Astrocyte of the hippocampus (primary cell): Measurements from ENCODE around the gene TBX19.

ENCODE experiments used
- DNase-seq: peaks from one replicate; pipeline ENCODE4 v3.0.0; 2011; ENCODE audit warnings: low read depth, low spot score

The TBX19 gene

DNA sequence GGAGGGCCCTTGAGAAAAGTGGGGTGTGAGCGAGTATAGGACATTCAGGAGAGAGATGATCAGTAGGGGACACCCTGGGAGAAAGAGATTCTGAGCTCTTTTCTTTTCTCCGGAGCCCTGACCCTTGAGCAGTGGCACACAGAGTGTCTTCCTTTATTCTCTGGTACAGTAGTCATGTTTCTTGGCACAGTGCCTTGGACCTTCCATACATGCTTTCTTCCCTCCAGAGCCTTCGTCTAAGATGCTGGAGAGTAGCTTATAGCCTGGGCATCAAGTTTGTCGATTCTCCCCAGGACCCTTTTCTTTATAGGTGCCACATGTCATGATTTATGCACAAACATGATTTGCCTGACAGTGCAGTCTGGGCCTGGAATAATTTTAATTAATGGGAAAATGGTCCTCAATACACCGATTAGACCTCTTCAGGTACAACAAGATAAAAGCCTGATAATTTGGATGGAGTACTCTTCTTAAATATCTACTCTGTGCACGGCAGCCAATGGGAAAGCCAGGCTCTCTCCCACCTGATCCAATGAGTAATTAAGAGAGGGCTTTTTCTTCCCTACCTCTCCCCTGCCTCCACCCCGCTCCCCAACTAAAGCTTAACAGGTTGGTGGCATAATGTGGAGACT lies at the start of gene TBX19:
TSS of gene TBX19 (plus strand) at position 582 of the 632 bp plus-strand sequence. CDS start 214 bp downstream, outside the sequence.
- no peak for DNase-seq

DNA sequence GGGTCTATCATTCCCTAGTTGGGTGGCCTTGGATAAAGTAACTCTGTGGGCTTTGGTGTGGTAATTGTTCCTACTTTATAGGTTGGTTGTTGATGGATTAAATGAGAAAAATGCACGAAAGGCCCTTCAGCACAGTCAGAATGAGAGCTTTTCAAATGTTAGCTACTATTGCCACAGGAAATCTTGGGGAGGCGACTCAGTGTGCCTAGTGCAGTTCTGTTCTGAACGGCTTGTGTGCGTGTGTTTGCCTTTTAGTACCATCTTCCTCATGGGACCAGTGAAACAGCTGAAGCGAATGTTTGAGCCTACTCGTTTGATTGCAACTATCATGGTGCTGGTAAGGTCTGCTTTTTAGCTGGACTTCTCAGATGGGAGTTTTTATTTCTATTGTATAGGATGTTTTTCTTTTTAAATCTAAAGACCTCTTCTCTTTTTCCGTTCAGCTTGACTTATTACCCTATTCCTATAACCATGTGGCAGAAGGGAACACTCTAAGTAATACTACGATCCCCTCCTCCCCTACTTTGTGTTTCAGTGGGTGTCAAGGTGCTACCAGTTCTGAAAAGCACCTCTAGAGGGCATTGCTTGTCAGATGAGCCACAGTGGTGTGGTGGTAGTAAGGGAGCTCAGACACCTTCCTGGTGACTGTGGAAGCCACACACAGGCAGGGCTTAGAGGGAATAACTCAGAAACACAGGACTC lies 45.7 kb upstream of the TBX19 start:
- DNase-seq, result peak; percentile 52

DNA sequence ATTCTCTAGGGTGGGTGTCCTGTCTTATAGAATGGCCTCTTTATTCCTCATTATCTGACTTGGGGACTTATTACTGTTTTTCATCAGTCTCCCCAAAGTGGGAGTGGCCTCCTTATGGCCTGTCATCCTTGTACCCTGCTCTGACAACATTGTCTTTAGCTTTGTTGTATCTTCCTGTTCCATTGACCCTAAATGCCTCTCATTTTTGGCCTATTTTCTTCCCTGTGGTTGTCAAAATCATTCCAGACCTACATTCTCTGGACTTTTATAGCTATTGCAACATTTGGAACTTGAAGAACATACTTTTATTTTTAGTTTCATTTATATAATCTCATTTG lies 45.2 kb upstream of the TBX19 start:
- no peak for DNase-seq

DNA sequence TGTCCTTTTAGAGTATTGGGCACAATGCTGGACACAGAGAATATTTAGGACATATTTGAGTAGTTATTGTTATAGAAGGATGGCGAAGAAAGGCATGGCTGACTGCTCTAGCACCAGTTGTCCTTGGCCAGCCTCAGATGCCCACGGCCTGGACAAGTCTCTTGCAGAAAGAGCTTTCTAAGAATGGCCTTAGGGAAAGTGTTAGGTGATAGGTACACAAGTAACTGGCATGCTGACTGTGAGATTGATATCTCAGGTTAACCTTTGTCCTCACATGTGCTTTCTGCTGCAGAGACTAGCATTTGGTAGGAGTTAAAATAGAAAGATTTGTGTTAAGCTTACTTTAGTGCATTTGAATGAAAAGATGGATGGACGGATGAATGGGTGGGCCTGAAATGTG lies 44.7 kb upstream of the TBX19 start:
- no peak for DNase-seq

DNA sequence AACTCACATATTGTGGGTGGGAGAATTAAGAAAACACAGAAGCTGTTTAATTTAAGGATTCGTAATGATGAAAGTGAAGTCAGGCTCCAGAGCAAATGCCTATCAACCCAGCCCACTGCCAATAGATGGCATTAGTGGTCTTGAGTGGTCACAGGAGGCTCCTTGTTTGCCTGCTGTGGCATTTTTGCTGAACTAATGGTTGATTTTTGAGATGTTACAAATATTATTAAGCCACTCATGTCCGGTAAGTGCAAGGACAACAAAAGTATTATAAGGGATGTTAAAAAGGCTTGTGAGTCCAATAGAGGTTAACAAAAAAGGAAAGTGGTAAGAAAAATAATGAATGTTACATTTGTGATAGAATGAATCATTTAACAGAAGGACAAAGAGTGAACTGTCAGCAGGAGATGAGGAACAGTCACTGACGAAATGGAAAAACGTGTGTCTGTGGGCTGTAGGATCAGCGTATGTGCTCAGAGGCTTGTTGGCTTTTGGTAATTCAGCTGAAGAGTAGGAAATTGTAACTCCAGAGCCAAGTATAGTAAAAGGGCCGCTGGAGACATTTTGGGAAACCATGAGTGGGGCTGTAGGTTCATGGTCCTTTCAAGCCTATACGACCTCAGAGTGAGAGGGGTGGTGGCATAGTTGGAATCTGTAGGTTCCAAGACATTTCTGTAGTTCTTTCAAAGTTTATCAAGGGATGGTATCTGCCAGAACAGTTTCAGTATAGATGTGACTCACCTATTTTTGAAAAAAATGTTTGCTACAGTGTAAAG lies 43.7 kb upstream of the TBX19 start:
- DNase-seq, result peak; percentile 46

DNA sequence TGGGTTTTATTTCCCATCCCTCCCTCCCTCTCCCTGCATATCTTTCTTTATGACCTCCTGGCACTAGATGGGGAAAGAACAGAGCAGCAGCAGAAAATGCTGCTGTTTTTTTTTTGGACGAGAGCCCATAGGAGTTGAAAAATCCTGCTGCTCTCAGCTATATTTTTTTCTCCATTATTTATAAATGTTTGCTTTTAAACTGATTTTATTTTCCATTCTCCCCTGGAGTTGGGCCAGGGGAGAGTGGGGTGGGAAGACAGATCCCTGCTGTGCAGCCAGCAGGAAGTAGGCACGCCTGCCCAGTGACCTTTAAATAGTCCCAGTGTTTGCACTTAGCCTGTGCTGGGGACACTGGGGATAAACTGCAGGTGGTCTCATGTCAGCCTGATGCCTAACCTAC lies 37.5 kb upstream of the TBX19 start:
- DNase-seq, result no peak

DNA sequence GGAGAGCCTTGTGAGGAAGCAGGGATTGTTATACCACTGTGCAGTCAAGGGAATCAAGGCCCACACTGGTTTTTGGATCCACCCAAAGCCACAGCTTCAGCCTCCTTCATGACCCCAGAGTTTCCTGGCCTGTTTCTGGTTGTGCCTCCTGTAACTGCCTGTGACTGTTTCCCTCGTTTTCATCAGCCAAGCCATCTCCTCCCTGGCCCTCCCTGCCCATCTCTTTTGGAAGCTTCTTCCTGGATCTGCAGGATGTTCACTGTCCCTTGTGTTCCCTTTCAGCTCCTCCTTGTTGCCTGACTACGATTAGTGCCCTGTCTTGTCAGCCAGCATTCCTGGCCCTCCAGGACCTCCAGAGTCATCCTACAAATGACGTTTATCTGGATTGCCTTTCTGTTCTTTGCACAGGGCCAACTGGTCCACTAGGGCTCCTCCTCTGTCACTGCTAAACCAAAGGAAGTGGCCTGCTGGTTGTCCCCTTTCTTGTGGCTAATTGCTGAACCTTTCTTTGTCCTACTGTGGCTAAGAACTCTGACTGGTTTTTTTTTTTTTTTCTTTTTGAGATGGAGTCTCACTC lies 37.0 kb upstream of the TBX19 start:
- no peak for DNase-seq

DNA sequence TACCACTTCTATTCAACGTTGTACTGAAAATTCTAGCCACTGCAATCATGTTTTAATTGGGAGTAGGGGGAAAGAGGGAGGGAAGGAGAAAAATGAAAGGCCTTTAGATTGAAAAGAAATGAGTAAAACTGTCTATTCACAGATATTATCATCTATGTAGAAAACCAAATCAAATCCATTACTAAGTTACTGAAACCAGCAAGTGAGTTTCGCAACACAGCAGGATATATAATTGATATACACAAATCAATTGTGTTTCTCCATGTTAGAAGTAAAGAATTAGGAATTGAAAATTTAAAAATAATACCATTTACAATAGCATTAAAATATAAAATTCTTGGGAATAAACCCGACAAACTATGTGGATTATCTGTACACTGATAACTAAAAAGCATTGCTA lies 35.6 kb upstream of the TBX19 start:
- no peak for DNase-seq

DNA sequence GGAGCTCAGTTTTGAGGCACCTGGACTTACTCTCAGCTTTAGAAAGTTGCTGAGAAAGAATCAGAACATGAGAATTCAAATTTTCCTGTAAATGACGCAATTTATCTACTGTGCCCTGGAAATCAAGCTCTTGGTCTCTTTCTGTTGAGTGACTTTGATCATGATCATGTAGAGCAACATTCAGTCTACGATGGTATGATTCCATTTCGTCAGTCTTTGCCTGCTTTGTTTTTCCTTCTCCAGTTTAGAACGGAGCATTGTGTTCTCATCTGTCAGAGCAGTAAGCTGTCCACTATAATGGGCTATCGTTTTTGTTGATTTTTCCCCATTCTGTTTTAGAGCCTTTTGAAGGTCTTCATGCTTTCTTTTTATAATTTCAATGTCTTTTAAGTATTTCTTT lies 34.2 kb upstream of the TBX19 start:
- no peak for DNase-seq

DNA sequence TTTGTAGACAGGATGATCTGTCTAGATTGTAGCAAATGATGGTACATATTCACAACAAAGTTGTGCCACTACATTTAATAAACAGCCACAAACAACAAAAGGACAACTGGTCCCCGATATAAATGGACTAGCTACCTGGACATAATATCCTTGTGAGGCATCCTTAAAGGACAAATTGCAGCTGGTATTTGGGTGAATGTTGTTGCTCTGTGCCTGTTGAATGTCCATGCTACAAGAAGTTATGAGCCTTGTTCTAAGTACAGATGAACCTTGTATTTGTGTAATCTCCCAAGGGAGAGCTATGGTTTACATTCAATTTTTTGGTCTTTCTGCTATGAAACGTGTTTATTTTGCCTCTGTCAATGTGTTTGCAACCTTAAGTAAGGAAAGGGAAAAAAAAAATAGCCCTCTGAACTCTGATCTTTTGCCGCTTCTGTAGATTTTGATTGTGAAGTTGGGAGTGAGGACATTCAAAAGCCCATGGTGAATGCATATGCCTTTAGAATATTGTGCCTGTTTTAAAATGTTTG lies 28.4 kb upstream of the TBX19 start:
- DNase-seq, result no peak

DNA sequence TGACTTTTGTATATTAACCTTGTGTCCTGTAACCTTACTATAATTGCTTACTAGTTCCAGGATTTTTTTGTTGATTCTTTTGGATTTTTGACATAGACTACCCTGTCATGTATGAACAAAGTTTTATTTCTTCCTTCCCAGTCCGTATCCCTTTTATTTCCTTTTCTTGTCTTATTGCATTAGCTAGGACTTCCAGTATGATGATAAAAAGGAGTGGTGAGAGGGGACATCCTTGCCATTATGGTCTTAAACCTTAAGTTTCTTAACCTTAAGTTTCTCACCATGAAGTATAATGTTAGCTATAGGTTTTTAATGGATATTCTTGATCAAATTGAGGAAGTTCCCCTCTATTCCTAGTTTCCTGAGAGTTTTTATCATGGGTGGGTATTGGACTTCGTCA lies 24.5 kb upstream of the TBX19 start:
- no peak for DNase-seq

DNA sequence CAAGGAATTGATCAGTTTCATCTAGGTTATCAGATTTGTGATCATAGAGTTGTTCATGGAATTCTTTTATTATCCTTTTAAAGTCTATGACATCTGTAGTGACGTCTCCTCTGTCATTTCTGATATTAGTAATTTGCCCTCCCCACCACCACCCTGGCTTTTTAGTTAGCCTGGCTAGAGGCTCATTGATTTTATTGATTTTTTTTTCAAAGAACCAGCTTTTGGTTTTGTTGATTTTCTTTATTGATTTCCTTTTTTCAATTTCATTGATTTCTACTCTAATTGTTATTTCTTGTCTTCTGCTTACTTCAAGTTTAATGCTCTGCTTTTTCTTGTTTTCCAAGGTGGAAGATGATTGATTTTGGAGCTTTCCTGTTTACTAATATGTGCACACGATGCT lies 23.3 kb upstream of the TBX19 start:
- DNase-seq, result no peak

DNA sequence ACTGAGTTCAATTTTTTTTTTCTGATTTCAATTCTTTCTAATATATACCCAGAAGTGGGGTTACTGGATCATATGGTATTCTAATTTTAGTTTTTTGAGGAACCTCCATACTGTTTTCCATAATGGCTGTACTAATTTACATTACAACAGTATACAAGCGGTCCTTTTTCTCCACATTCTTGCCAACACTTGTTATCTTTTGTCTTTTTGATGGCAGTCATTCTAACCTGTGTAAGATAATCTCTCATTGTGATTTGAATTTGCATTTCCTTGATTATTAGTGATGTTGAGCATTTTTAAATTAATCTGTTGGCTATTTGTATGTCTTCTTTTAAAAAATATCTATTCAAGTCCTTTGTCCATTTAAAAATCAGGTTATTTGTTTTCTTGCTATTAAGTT lies 21.1 kb upstream of the TBX19 start:
- DNase-seq, result no peak

DNA sequence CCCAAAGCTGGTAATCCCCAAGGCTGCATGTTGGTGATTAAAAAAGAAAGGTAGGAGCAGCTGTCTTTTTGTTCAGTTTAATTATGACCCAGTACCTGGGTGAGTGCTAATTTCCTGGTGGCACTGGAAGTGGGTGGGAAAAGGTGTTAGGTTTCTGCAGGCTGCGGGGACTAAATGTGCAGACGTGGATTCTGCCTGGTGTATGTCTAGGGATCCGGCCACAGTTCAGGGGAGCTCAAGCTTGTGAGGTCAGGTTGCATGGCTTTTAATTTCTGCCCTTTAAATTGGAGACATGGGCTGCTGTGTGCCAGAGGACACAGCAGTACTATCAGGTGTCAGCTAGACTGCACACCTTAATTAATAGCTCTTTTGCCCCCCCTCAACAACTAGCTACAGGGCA lies 20.3 kb upstream of the TBX19 start:
- no peak for DNase-seq

DNA sequence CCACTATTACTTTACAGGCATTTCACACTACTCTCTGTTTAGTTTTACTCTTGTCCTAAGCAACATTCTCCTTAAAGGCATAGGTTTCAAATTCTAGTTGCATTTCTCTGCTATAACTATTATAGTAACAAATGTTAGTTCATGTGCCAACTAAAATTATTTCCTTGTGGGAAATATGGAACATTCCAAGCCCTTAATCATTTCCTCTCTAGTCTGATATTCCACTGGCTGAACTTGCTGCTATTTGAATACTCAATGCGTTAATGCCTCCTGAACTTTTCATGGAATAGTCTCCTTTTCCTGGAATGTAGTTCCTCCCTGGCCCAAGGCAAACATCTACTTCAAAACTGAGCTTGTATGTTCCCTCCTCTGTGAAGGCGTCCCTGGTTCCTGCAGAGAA lies 19.3 kb upstream of the TBX19 start:
- DNase-seq, result peak; percentile 17

DNA sequence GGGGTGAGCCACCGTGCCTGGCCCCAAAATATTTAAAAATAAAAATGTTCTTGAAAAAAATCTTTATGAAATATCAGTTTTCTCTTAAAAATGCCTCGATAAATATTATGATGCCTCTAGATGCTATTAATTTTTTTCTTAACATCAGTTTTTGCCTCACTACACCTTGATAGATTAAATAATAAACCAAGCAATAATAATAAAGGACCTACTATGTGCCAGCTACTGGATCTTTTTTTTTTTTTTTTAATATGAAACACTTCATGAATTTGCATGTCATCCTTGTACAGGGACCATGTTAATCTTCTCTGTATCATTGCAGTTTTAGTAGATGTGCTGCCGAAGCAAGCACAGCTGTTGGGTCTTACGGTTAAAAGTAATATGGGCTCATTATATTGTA lies 17.5 kb upstream of the TBX19 start:
- no peak for DNase-seq

DNA sequence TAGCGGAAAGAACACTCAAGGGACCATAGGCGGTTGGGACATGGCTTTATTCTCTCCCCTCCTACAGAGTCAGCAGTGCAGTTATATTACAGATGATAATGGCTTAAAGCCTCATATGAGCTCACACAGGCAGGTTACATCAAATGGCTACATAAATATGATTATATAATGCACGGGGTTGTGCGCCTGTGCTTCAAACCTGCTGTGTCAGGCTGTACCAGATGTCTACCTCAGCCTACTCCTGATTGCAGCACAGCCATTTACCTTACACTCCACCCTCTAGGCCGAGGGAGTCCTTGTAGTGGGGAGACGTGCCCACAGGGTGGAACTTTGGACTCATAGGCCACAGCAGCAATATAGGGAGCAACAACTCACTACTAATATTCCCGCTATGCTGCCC lies 16.4 kb upstream of the TBX19 start:
- no peak for DNase-seq

DNA sequence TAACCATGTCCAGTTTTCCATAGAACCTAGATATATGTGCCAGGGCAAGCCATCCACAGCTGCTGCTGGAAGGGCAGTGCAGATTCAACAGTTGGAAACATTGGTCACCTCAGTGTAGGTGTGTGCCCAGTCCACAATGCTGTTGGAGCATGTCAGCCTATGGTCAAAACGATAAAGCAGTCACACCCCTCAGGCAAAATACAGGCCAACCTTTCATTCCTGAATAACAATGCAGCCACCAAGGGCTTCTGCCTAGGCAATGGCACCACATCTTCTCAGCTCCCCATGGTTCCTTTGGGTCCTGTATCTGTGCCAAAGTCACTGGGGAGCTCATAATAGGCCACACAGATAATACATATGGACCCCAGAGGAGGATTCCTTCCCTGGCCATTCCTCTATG lies 15.1 kb upstream of the TBX19 start:
- DNase-seq, result no peak

DNA sequence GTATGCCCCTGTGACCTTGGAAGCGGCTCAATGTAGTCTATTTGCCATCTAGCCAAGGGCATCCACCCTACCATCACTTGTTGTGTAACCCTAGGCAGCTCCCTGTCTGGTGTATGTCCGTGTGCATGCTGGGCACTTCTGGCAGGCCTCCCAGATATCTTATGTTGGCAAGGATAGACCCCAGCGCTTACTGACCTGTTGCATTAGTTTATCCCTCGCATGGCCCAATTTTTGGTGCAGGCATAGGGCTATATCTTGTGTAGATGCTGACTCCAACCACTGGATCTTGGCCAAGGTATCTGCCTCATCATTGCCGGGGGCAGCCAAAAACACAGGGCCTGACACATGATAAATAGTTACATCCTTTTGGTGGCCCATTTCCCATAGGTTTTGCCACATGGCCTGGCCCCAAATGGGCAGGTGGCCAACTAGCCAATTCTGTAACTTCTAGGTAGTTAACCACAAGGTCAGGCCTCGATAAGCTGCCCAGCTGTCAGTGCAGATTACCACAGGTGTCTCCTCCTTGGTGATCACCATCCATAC lies 14.0 kb upstream of the TBX19 start:
- DNase-seq, result no peak

DNA sequence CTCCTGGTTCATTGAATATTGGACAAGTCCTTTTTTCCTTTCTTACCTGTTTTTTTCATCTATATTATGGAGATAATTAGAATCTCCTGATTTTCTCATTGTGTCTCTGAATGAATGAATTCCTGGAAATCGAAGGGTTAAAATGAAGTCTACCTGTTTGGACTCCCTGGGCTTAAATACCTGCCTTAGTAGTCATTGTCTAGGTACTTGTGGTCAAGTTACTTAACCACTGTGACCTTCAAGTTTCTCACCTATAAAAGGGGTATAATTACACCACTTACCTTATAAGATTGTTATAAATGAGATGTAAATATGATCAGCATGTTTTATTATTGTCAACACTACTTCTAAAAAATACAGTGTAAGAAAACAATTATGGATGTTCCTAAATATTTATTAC lies 9.0 kb upstream of the TBX19 start:
- DNase-seq, result no peak

DNA sequence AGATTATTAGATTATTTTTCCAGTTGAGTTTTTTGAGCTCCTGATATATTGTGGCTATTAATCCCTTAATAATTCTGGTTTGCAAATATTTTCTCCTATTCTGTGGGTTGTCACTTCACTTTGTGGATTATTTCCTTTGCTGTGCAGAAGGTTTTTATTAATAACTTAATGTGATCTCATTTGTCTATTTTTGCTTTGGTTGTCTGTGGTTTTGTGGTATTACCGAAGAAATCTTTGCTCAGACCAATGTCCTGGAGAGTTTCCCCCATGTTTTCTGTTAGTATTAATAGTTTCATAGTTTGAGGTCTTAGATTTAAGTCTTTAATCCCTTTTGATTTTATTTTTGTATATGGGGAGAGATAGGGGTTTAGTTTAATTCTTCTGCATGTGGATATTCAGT lies 7.1 kb upstream of the TBX19 start:
- no peak for DNase-seq

DNA sequence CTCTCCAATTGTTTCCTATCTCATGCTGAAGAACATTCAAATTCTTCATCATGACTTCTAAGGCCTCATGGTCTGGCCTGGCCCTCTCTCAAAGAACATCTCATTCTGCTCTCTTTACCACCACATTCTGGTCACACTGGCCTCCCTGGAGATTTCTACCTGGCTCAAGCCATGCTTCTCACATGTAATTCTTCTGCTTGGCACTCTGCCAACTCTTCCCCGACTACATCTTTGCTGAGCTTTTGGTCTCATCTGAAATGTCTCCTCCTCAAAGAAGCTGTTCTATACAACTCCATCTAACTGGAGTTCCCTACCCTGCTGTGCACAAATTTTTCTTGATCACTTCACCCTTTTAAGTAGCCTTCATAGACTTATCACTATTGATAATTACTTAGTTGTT lies 1.4 kb upstream of the TBX19 start:
- no peak for DNase-seq
